ENCODE data around the gene TRIM38. TPM values are rescaled to one million over a fixed set of nuclear protein-coding genes. Genes with fewer than 3 reads are reported as not detected.

The TRIM38 gene
- total and polyA plus RNA-seq, 4 donors: 7.2 to 18.0 (median 10.1) TPM

DNA sequence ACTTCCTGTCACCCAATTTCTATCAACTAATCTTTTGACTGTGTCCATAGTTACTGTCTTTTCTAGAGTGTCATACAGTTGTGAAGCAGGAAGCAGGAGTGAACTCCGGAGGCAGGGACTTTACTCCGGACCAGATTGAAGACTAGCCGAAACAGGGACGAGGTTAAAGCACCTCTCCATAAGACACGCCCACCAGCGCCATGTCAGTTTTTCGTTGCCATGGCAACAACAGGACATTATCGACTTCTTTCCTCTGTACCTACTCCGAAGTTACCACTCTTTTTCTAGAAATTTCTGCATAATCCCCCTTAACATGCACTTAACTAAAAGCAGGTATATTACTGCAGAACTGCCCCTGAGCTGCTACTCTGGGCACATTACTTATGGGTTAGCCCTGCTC is 25.2 kb downstream of the TRIM38 start:
- DNase-seq (no peak), ATAC-seq (ENCODE audit: insufficient read depth, low FRiP score) (no peak)
- H3K36me3 ChIP-seq (ENCODE audit: control insufficient read depth in 4 of 4, insufficient read depth in 4 of 4, low read length in 4 of 4): peaks cover 9 to 23% (median 16%) of the 10 kb centered on the region in 4 donors
- H3K27ac ChIP-seq (ENCODE audit: low read depth in 1 of 2, low read length in 1 of 2): no peak overlapping the region
- TF ChIP-seq, protein P1, sequence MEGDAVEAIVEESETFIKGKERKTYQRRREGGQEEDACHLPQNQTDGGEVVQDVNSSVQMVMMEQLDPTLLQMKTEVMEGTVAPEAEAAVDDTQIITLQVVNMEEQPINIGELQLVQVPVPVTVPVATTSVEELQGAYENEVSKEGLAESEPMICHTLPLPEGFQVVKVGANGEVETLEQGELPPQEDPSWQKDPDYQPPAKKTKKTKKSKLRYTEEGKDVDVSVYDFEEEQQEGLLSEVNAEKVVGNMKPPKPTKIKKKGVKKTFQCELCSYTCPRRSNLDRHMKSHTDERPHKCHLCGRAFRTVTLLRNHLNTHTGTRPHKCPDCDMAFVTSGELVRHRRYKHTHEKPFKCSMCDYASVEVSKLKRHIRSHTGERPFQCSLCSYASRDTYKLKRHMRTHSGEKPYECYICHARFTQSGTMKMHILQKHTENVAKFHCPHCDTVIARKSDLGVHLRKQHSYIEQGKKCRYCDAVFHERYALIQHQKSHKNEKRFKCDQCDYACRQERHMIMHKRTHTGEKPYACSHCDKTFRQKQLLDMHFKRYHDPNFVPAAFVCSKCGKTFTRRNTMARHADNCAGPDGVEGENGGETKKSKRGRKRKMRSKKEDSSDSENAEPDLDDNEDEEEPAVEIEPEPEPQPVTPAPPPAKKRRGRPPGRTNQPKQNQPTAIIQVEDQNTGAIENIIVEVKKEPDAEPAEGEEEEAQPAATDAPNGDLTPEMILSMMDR (IDR thresholded peaks at IDR 0.05; ENCODE audit: control extremely low read depth, extremely low read depth): no peak
- H3K9ac ChIP-seq (ENCODE audit: insufficient read depth in 1 of 2, low read length in 2 of 2): no peak overlapping the region
- 84 to 93% methylated on average over 9 of the region's 9 CpGs for WGBS, 2 donors
- no peaks in the 10 kb centered on the region for H3K27me3 ChIP-seq (ENCODE audit: control insufficient read depth in 3 of 3, insufficient read depth in 3 of 3, low read length in 2 of 3)
- no peak overlapping the region for H3K4me3 ChIP-seq
- peaks cover 0 to 1% (median 0%) of the 10 kb centered on the region in 5 donors for H3K4me1 ChIP-seq (ENCODE audit: control insufficient read depth in 5 of 5, insufficient read depth in 5 of 5, low read length in 5 of 5)
- H3K9me3 ChIP-seq (ENCODE audit: control insufficient read depth in 4 of 4, insufficient read depth in 3 of 4, low read length in 3 of 4): no peaks in the 10 kb centered on the region

- Histone ChIP-seq H3K9ac (ENCODE audit: insufficient read depth in 1 of 2, low read length in 2 of 2) (no peak overlapping the region), H3K9me3 (ENCODE audit: control insufficient read depth in 4 of 4, insufficient read depth in 3 of 4, low read length in 3 of 4) (no peaks in the 10 kb centered on the region), H3K36me3 (ENCODE audit: control insufficient read depth in 4 of 4, insufficient read depth in 4 of 4, low read length in 4 of 4) (peaks cover 3 to 13% (median 7%) of the 10 kb centered on the region in 4 donors), H3K4me3 (no peak overlapping the region), H3K27ac (ENCODE audit: low read depth in 1 of 2, low read length in 1 of 2) (no peak overlapping the region), H3K4me1 (ENCODE audit: control insufficient read depth in 5 of 5, insufficient read depth in 5 of 5, low read length in 5 of 5) (peaks cover 0 to 4% (median 1%) of the 10 kb centered on the region in 5 donors), H3K27me3 (ENCODE audit: control insufficient read depth in 3 of 3, insufficient read depth in 3 of 3, low read length in 2 of 3) (no peaks in the 10 kb centered on the region)
- 99 to 100% methylated on average over 2 of the region's 2 CpGs for WGBS, 2 donors
- ATAC-seq (ENCODE audit: insufficient read depth, low FRiP score) (no peak), DNase-seq (no peak)
- TF ChIP-seq, protein P1 (IDR thresholded peaks at IDR 0.05; ENCODE audit: control extremely low read depth, extremely low read depth): no peak
Measured at GRCh38 chr6:25990172-25990873, 27.7 kb downstream of the TRIM38 start.

GRCh38 chr6:25991785-25992412 is 29.3 kb downstream of the TRIM38 start:
- Histone ChIP-seq H3K4me3 (peak overlapping the region; percentile 37), H3K27me3 (ENCODE audit: control insufficient read depth in 3 of 3, insufficient read depth in 3 of 3, low read length in 2 of 3) (no peaks in the 10 kb centered on the region), H3K9me3 (ENCODE audit: control insufficient read depth in 4 of 4, insufficient read depth in 3 of 4, low read length in 3 of 4) (no peaks in the 10 kb centered on the region), H3K9ac (ENCODE audit: insufficient read depth in 1 of 2, low read length in 2 of 2) (peak overlapping the region; percentile 72 to 99), H3K36me3 (ENCODE audit: control insufficient read depth in 4 of 4, insufficient read depth in 4 of 4, low read length in 4 of 4) (peaks cover 0 to 6% (median 5%) of the 10 kb centered on the region in 4 donors), H3K27ac (ENCODE audit: low read depth in 1 of 2, low read length in 1 of 2) (peak overlapping the region; percentile 88 to 90), H3K4me1 (ENCODE audit: control insufficient read depth in 5 of 5, insufficient read depth in 5 of 5, low read length in 5 of 5) (peaks cover 0 to 4% (median 1%) of the 10 kb centered on the region in 5 donors)
- 1% methylated on average over 30 of the region's 30 CpGs for WGBS, 2 donors
- TF ChIP-seq, protein P1 (IDR thresholded peaks at IDR 0.05; ENCODE audit: control extremely low read depth, extremely low read depth): no peak
- DNase-seq (peak; percentile 87 to 88 (median 88)), ATAC-seq (ENCODE audit: insufficient read depth, low FRiP score) (peak; percentile 70)
